Measurements from ENCODE around the gene TFR2. TPM values are rescaled to one million over a fixed set of nuclear protein-coding genes. Genes with fewer than 3 reads are reported as not detected.
A peak's percentile ranks its signal among the peaks of the same experiment; 100 is the strongest.

The TFR2 gene
- total and polyA plus RNA-seq, 8 donors = 1.2 to 11.6 (median 3.2) TPM; not detected in 1

DNA sequence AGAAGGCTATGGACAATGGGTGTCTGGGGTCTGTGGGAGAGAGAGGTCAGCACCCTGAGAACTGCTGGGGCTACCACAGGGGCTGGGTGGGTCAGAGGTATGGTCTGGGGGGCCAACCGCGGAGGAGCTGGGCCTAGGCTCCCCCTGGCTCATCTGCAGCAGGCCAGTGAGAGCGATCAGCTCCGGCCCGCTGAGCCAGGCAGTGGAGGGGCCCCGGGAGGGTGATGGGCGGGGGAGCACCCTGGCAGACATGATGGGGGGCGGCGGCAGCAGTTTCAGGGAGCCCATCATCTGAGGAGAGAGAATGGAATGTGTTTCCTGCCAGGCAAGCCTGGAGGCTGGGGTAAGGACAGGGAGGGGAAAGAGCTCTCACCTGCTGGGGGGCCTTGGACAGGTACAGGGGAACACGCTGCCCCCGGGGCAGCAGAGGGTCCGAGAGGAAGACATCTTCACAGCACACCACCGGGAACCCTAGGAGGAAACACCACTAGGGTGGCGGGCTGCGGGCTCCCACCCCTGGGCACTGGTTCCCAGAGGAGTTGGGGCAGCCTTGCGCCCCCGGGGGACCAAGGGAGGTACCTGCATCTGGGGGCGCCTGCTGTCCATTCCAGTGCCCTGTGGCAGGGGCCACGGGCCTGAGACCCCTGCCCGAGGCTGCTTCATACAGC, 68.9 kb downstream of the TFR2 start:
- intact Hi-C loops (cut with DNase I; ENCODE audit: low total_unique reads) = no loop called here
- TF ChIP-seq, protein P1, sequence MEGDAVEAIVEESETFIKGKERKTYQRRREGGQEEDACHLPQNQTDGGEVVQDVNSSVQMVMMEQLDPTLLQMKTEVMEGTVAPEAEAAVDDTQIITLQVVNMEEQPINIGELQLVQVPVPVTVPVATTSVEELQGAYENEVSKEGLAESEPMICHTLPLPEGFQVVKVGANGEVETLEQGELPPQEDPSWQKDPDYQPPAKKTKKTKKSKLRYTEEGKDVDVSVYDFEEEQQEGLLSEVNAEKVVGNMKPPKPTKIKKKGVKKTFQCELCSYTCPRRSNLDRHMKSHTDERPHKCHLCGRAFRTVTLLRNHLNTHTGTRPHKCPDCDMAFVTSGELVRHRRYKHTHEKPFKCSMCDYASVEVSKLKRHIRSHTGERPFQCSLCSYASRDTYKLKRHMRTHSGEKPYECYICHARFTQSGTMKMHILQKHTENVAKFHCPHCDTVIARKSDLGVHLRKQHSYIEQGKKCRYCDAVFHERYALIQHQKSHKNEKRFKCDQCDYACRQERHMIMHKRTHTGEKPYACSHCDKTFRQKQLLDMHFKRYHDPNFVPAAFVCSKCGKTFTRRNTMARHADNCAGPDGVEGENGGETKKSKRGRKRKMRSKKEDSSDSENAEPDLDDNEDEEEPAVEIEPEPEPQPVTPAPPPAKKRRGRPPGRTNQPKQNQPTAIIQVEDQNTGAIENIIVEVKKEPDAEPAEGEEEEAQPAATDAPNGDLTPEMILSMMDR (IDR thresholded peaks at IDR 0.05) = no peak
- TF ChIP-seq POLR2AphosphoS5 (IDR thresholded peaks at IDR 0.05) = no peak
- no peak for TF ChIP-seq POLR2A (IDR thresholded peaks at IDR 0.05)
- no peak for TF ChIP-seq EP300 (IDR thresholded peaks at IDR 0.05)
- peaks cover 31 to 53% (median 50%) of the 10 kb centered on the region in 4 donors for H3K36me3 ChIP-seq
- H3K27me3 ChIP-seq = peaks cover 0 to 21% (median 8%) of the 10 kb centered on the region in 3 donors
- no peak for DNase-seq
- H3K27ac ChIP-seq = no peak overlapping the region
- no peak overlapping the region for H3K4me3 ChIP-seq
- no peaks in the 10 kb centered on the region for H3K9me3 ChIP-seq
- 77 to 85% (median 81%) methylated on average over 14 to 20 of the region's 20 CpGs for WGBS, 5 donors
- H3K4me1 ChIP-seq = peaks cover 17 to 40% (median 37%) of the 10 kb centered on the region in 4 donors

DNA sequence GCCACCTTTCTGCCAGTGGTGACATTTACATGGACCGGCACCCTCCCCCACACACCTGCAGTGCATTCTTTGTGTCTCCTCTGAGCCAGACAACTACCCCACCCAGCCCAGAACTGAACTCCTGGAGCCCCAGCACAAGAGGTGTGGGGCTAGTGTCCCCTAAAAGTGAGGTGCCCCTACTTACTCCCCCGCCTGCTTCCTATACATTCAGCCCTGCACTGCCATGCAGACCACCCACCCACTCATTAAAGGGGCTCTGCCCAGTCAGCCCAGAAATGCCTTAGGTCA, 69.6 kb downstream of the TFR2 start:
- no peak overlapping the region for H3K4me3 ChIP-seq
- peaks cover 25 to 49% (median 45%) of the 10 kb centered on the region in 4 donors for H3K36me3 ChIP-seq
- DNase-seq = peak in 1 of 2 donors; percentile 40
- no peaks in the 10 kb centered on the region for H3K9me3 ChIP-seq
- 62 to 100% (median 86%) methylated on average over 2 of the region's 2 CpGs for WGBS, 5 donors
- peaks cover 0 to 21% (median 8%) of the 10 kb centered on the region in 3 donors for H3K27me3 ChIP-seq
- TF ChIP-seq, protein P1 (IDR thresholded peaks at IDR 0.05) = no peak
- peaks cover 17 to 40% (median 37%) of the 10 kb centered on the region in 4 donors for H3K4me1 ChIP-seq
- H3K27ac ChIP-seq = no peak overlapping the region
- intact Hi-C loops (cut with DNase I; ENCODE audit: low total_unique reads) = no loop called here

DNA sequence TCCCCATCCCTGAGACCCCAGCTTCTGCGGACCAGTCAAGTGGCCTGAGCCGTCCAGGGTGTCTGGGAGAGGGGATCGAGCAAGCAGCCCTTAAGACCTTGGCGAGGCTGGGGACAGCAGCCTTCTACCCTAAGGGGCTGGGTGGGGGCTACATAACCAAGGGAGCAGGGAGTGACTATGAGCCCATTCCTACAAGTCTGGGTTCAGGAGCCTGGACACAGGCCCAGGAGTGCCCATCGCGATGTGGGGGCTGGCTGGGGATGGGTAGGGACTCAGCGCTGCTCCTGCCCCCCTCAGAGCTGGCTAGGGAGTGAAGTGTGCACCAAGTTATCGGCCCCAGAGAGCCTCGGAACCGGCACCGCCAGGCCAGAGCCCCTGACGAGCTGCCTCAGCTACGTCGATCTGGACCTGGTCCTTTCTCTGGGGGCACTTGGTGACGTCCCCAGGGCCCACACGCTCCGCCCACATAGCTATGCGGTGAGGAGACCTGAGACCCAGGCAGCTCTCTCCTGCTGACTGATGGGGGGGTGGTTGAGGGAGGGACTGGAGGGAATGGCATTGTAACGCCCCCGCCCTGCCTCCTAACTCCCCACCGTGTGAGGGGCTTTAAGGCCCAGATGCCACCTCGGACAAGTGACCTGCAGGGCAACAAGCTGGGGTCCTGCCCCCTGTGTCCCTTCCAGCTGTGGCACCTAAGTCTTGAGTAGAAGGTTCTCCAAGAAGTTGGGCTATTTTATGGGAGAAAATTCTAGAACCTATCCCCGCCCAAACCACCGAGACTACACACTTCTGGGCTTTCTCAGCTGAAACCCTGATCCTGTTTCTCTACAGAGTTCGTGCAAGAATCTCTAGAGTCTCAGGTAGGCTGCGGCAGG, 70.2 kb downstream of the TFR2 start:
- intact Hi-C loops (cut with DNase I; ENCODE audit: low total_unique reads) = no loop called here
- H3K27ac ChIP-seq = no peak overlapping the region
- peaks cover 17 to 40% (median 37%) of the 10 kb centered on the region in 4 donors for H3K4me1 ChIP-seq
- H3K9me3 ChIP-seq = no peaks in the 10 kb centered on the region
- 66 to 74% (median 67%) methylated on average over 12 to 26 of the region's 26 CpGs for WGBS, 5 donors
- peak in 1 of 2 donors; percentile 64 for DNase-seq
- H3K4me3 ChIP-seq = no peak overlapping the region
- H3K27me3 ChIP-seq = peaks cover 0 to 21% (median 8%) of the 10 kb centered on the region in 3 donors
- peaks cover 19 to 46% (median 41%) of the 10 kb centered on the region in 4 donors for H3K36me3 ChIP-seq
- TF ChIP-seq POLR2A (IDR thresholded peaks at IDR 0.05) (no peak), EP300 (IDR thresholded peaks at IDR 0.05) (no peak), POLR2AphosphoS5 (IDR thresholded peaks at IDR 0.05) (no peak)
- TF ChIP-seq, protein P1 (IDR thresholded peaks at IDR 0.05) = no peak

Small RNA genes within 50 kb of the gene (small RNA-seq; reads per million reads assigned to genes)
- 0 reads per million in 4 donors for gene SAP25

Other genes starting within 250 kb of the TFR2 start
- 10 to 100 TPM in 2 of 5 donors, 1 to 10 TPM in 1, under 1 TPM in 1, not detected in 1; 0.89 to 44.3 (median 10.9) TPM for gene ZCWPW1, start 212.8 kb downstream of the TFR2 start, total RNA-seq
- 10 to 100 TPM in 1 of 3 donors, 1 to 10 TPM in 2; 4.9 to 11.7 (median 5.2) TPM for gene ZCWPW1, start 212.8 kb downstream of the TFR2 start, polyA plus RNA-seq
- gene MEPCE, start 211.7 kb downstream of the TFR2 start, total RNA-seq = 100 to 1,000 TPM in 1 of 5 donors, 10 to 100 TPM in 4; 14.1 to 117 (median 28.1) TPM
- 10 to 100 TPM; 17.4 to 21.4 (median 20.0) TPM for gene MEPCE, start 211.7 kb downstream of the TFR2 start, polyA plus RNA-seq
- 100 to 1,000 TPM in 1 of 5 donors, 10 to 100 TPM in 1, 1 to 10 TPM in 2, not detected in 1; 6.2 to 226 (median 38.9) TPM for gene PPP1R35, start 205.1 kb downstream of the TFR2 start, total RNA-seq
- 10 to 100 TPM; 29.5 to 78.0 (median 39.5) TPM for gene PPP1R35, start 205.1 kb downstream of the TFR2 start, polyA plus RNA-seq
- gene SPACDR, start 177.3 kb downstream of the TFR2 start, total RNA-seq = 1 to 10 TPM in 1 of 5 donors, not detected in 4; 2.3 TPM
- 1 to 10 TPM in 1 of 3 donors, under 1 TPM in 1, not detected in 1; 0.65 to 1.1 TPM for gene SPACDR, start 177.3 kb downstream of the TFR2 start, polyA plus RNA-seq
- 100 to 1,000 TPM in 1 of 5 donors, 10 to 100 TPM in 3, 1 to 10 TPM in 1; 9.4 to 120 (median 28.0) TPM for gene TSC22D4, start 162.3 kb downstream of the TFR2 start, total RNA-seq
- gene TSC22D4, start 162.3 kb downstream of the TFR2 start, polyA plus RNA-seq = 10 to 100 TPM; 25.1 to 44.8 (median 35.0) TPM
- gene NYAP1, start 157.6 kb downstream of the TFR2 start, total RNA-seq = under 1 TPM in 1 of 5 donors, not detected in 4; 0.73 TPM
- gene NYAP1, start 157.6 kb downstream of the TFR2 start, polyA plus RNA-seq = under 1 TPM in 2 of 3 donors, not detected in 1; 0.48 to 0.75 TPM
- gene AGFG2, start 102.3 kb downstream of the TFR2 start, total RNA-seq = 100 to 1,000 TPM in 1 of 5 donors, 10 to 100 TPM in 3, 1 to 10 TPM in 1; 8.4 to 154 (median 16.4) TPM
- gene AGFG2, start 102.3 kb downstream of the TFR2 start, polyA plus RNA-seq = 10 to 100 TPM in 2 of 3 donors, 1 to 10 TPM in 1; 7.9 to 11.0 (median 10.2) TPM
- 1 to 10 TPM in 1 of 5 donors, under 1 TPM in 1, not detected in 3; 0.92 to 1.8 TPM for gene SAP25, start 67.7 kb downstream of the TFR2 start, total RNA-seq
- gene SAP25, start 67.7 kb downstream of the TFR2 start, polyA plus RNA-seq = 1 to 10 TPM; 1.4 to 4.7 (median 2.3) TPM
- 100 to 1,000 TPM in 3 of 5 donors, 10 to 100 TPM in 2; 23.7 to 263 (median 154) TPM for gene LRCH4, start 55.4 kb downstream of the TFR2 start, total RNA-seq
- gene LRCH4, start 55.4 kb downstream of the TFR2 start, polyA plus RNA-seq = 10 to 100 TPM; 23.5 to 39.5 (median 26.0) TPM
- under 1 TPM in 3 of 5 donors, not detected in 2; 0.37 to 0.45 (median 0.43) TPM for gene FBXO24, start 55.2 kb downstream of the TFR2 start, total RNA-seq
- under 1 TPM in 2 of 3 donors, not detected in 1; 0.44 to 0.88 TPM for gene FBXO24, start 55.2 kb downstream of the TFR2 start, polyA plus RNA-seq
- gene PCOLCE, start 39.2 kb downstream of the TFR2 start, total RNA-seq = 100 to 1,000 TPM in 1 of 5 donors, 10 to 100 TPM in 4; 15.8 to 129 (median 37.8) TPM
- 10 to 100 TPM; 15.6 to 25.0 (median 18.6) TPM for gene PCOLCE, start 39.2 kb downstream of the TFR2 start, polyA plus RNA-seq
- gene MOSPD3, start 29.0 kb downstream of the TFR2 start, total RNA-seq = 10 to 100 TPM in 2 of 5 donors, 1 to 10 TPM in 2, not detected in 1; 4.0 to 21.1 (median 9.8) TPM
- 10 to 100 TPM; 20.4 to 30.7 (median 29.1) TPM for gene MOSPD3, start 29.0 kb downstream of the TFR2 start, polyA plus RNA-seq
- gene ACTL6B, start 14.9 kb upstream of the TFR2 start, total RNA-seq = under 1 TPM in 2 of 5 donors, not detected in 3; 0.37 to 0.43 TPM
- 1 to 10 TPM in 2 of 3 donors, under 1 TPM in 1; 0.25 to 1.4 (median 1.2) TPM for gene ACTL6B, start 14.9 kb upstream of the TFR2 start, polyA plus RNA-seq
- 100 to 1,000 TPM in 3 of 5 donors, 10 to 100 TPM in 2; 52.9 to 290 (median 152) TPM for gene GNB2, start 32.2 kb upstream of the TFR2 start, total RNA-seq
- gene GNB2, start 32.2 kb upstream of the TFR2 start, polyA plus RNA-seq = 100 to 1,000 TPM; 147 to 219 (median 169) TPM
- gene GIGYF1, start 52.7 kb upstream of the TFR2 start, total RNA-seq = 100 to 1,000 TPM in 1 of 5 donors, 10 to 100 TPM in 4; 27.9 to 127 (median 87.9) TPM
- gene GIGYF1, start 52.7 kb upstream of the TFR2 start, polyA plus RNA-seq = 10 to 100 TPM; 10.5 to 19.9 (median 19.7) TPM
- gene POP7, start 64.6 kb upstream of the TFR2 start, total RNA-seq = 10 to 100 TPM in 4 of 5 donors, not detected in 1; 23.3 to 70.1 (median 38.3) TPM
- gene POP7, start 64.6 kb upstream of the TFR2 start, polyA plus RNA-seq = 10 to 100 TPM; 38.1 to 45.2 (median 39.0) TPM
- not detected for gene EPO, start 78.9 kb upstream of the TFR2 start, total RNA-seq
- not detected for gene EPO, start 78.9 kb upstream of the TFR2 start, polyA plus RNA-seq
- not detected for gene ZAN, start 92.0 kb upstream of the TFR2 start, total RNA-seq
- not detected for gene ZAN, start 92.0 kb upstream of the TFR2 start, polyA plus RNA-seq
- gene EPHB4, start 186.0 kb upstream of the TFR2 start, total RNA-seq = 100 to 1,000 TPM in 1 of 5 donors, 10 to 100 TPM in 4; 22.2 to 128 (median 67.2) TPM
- gene EPHB4, start 186.0 kb upstream of the TFR2 start, polyA plus RNA-seq = 10 to 100 TPM in 2 of 3 donors, 1 to 10 TPM in 1; 7.3 to 17.7 (median 13.9) TPM
- gene SLC12A9, start 211.2 kb upstream of the TFR2 start, total RNA-seq = 10 to 100 TPM in 3 of 5 donors, 1 to 10 TPM in 2; 2.9 to 44.6 (median 25.9) TPM
- gene SLC12A9, start 211.2 kb upstream of the TFR2 start, polyA plus RNA-seq = 10 to 100 TPM in 1 of 3 donors, 1 to 10 TPM in 2; 4.9 to 21.7 (median 9.0) TPM
- 10 to 100 TPM in 3 of 5 donors, 1 to 10 TPM in 2; 4.7 to 44.3 (median 14.7) TPM for gene TRIP6, start 225.8 kb upstream of the TFR2 start, total RNA-seq
- gene TRIP6, start 225.8 kb upstream of the TFR2 start, polyA plus RNA-seq = 10 to 100 TPM; 23.8 to 50.0 (median 26.2) TPM
- 100 to 1,000 TPM in 2 of 5 donors, 10 to 100 TPM in 3; 45.2 to 184 (median 86.2) TPM for gene SRRT, start 233.6 kb upstream of the TFR2 start, total RNA-seq
- 10 to 100 TPM; 63.7 to 97.1 (median 68.9) TPM for gene SRRT, start 233.6 kb upstream of the TFR2 start, polyA plus RNA-seq
- 10 to 100 TPM in 1 of 5 donors, under 1 TPM in 1, not detected in 3; 0.73 to 22.6 TPM for gene UFSP1, start 248.2 kb upstream of the TFR2 start, total RNA-seq
- 1 to 10 TPM; 2.0 to 4.3 (median 4.1) TPM for gene UFSP1, start 248.2 kb upstream of the TFR2 start, polyA plus RNA-seq